Measurements from ENCODE around the gene KCTD19.

The KCTD19 gene

DNA sequence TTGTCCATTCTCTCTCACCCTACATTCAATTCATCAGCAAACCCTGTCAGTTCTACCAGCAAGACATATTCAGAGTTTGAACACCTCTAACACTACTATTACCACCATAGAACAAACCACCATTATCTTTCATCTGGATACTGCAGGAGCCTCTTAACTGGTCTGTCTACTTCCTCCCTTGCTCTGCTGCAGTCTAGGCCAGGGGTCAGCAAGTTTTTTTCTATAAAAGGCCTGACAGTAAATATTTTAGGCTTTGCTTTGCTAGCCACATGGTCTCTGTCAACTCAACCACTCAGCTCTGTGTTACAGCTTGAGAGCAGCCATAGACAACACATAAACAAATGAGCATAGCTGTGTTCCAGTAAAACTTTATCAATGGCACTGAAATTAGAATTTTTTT lies 13.8 kb downstream of the KCTD19 start:
- no peak for DNase-seq

DNA sequence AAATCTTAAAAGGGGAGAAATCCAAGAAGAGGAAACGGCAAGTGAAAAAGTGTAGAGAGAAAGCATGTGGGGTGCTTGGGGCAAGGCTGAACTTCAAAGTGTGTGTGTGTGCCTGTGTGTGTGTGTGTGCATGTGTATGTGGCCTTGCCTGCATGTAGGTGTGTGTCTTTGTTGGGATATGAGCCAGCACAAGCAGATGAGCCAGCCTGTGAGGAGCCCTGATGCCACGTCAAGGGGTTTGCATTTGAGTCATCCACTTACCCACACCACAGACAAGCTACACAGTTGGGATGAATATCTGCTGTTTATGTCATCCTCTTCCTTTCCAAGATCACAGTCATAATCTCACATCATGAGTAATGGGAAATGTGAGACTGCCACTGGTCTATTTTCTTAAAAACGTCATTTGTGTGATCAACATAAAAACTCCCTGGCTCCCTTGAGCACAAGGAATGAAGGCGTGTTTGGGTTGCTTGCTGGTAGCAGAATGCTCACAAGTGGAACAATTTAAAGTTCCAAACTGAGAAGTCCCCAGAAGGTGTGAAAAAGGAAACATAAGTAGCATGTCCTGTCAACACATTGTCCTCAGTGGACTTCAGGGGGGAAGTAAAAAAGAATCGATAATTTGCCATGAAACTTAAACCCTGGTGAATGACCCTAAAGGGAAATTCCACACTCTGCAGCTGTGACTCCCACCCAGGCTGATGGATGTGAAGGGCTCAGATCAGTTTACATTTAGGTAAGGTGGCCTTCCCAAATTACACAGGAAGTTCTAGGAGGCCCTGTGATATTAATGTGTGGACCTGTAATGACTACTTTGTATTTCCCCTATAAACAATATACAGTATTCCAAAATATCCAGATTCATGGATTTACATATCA lies 14.7 kb downstream of the KCTD19 start:
- peak; percentile 38 for DNase-seq

GRCh38 chr16:67310561-67310960 lies 16.0 kb downstream of the KCTD19 start:
- no peak for DNase-seq

- DNase-seq, result no peak
These were observed 21.1 kb downstream of the KCTD19 start for GRCh38 chr16:67305216-67306071.

- DNase-seq, result no peak
These were observed 22.5 kb downstream of the KCTD19 start for GRCh38 chr16:67304020-67304419.

- DNase-seq, result no peak
These were observed 23.6 kb downstream of the KCTD19 start for GRCh38 chr16:67302970-67303369.

DNA sequence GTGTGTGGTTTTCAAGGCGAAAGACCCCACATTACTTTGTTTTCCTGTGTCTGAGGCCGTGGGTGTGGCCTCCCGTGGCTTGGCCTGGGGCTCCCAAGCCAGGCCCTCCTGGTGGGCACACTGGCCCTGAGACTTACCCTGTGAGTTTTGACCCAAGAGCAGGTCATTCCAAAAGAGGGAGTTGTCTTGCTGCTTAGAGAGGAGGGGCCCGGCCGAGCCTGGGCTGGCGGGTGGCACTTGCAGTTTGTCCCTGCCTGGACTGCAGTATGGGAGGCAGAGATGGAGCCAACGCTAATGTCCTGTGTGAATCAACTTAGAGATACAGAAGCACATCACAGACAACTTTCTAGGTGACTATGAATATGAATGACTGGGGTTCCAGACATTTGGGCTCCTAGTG lies 24.5 kb downstream of the KCTD19 start:
- DNase-seq, result no peak

DNA sequence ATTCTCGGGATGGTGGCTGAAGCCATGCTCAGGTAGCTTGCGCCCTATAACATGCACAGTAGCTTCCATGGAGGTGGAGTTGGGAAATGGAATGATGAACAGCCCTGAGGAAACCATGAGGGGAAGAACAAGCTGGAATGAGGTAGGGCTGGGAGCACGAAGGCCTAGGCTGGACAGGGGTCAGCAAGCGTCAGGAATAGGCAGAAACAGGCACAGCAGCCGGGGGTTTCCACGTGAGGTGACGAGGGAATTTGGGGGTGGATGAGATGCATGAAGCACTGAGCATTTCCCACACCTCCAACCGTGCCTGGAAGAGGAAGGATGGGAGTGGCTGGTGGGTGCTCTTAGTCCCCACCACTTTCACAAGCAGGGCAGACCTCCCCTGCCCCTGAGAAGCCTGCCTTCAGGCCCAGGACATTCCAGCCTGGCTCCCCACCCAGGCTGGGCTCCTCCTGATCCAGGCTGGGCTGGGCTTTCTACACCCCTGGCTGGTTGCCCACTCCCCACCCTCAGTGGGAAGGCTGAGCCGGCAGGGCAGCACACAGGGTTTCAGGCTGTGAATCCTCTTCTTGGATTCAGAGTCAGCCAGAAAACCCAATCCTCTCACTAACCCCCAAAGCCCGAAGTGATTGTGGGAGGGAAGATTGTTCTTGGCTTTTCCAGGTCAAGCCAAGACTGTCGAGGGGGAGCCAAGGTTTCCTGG lies 25.3 kb downstream of the KCTD19 start:
- no peak for DNase-seq

DNA sequence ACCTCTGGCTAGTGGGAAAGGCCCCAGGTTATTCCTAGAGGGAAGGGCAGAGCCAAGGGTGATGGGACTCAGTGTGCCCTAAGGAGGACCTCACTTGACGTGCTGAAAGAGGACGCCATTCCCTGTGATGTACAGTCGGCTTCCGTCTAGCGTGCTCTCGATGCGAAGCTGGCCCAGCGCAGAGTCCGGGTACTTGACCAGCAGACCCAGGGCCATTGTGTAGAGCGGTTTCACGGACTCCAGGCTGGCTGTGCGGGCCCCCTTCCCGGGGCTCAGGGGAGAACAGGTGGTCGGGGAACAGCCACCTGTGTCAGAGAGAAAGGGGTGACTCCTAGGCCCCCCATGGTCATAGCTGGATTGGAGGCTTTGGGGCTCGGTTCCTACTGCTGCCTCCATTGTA lies 27.3 kb downstream of the KCTD19 start:
- DNase-seq, result no peak

GRCh38 chr16:67298277-67298676 lies 28.3 kb downstream of the KCTD19 start:
- DNase-seq, result no peak

DNA sequence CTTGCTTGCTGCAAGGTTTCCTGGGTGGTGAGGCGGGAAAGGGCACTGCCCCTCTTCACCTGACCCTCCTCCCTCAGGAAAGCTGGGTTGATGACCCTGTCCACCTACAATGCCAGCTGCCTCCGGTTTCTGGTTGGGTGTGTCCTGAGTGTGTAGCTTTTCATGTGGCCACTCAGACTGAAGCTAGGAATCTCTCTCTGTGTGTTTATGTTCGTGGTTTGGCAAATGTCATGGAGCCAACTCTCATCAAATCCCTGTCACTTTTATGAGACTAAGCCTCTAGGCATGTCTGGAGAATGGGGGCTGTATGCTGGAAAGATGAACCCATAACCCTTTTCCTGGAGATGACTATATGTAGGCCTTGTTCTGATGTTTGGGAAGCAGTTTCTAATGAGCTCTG lies 30.1 kb downstream of the KCTD19 start:
- DNase-seq, result no peak

DNA sequence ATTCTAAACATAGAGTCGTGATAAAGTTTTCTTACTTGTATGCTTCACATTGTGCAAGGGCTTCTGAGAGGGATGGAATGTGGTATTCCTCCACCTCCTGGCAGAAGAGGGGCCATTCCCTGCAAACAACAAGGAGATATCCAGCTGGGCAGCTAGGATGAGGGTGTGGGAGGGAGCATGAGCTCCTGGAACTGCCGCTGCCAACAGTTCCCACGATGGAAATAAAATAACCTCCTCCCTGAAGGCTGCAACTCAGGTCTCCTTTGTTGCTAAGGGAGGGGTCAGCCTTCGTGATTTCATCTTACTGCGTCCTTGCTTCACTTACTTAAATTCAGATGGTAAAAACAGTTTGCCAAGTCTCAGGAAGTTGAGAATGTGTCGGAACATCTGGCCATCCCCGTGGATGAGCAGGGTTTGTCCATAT lies 31.6 kb downstream of the KCTD19 start:
- no peak for DNase-seq

GRCh38 chr16:67294171-67294757 lies 32.3 kb downstream of the KCTD19 start:
- no peak for DNase-seq

DNA sequence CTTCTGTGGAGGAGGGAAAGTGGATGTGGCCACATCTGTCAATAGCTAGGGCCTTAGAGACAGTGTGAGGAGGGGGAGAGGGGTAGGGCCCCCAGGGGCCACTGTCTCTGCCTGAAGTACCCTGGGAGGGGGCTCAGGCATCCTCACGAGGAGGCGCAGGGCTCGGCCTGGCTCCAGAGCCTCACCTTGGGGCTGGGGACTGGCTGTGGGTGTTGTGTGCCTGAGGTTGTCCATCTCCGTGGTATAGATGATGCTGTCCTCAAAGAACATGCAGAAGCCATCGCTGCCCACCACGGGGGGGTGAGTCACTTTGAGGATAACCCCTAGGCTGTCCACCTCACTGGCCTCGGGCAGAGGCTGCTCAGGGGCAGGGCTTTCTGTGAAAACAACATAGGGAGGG lies 35.1 kb downstream of the KCTD19 start:
- DNase-seq, result no peak

GRCh38 chr16:67287960-67288359 lies 38.6 kb downstream of the KCTD19 start:
- DNase-seq, result no peak

- DNase-seq, result no peak
These were observed 39.9 kb downstream of the KCTD19 start for GRCh38 chr16:67286441-67287235.

DNA sequence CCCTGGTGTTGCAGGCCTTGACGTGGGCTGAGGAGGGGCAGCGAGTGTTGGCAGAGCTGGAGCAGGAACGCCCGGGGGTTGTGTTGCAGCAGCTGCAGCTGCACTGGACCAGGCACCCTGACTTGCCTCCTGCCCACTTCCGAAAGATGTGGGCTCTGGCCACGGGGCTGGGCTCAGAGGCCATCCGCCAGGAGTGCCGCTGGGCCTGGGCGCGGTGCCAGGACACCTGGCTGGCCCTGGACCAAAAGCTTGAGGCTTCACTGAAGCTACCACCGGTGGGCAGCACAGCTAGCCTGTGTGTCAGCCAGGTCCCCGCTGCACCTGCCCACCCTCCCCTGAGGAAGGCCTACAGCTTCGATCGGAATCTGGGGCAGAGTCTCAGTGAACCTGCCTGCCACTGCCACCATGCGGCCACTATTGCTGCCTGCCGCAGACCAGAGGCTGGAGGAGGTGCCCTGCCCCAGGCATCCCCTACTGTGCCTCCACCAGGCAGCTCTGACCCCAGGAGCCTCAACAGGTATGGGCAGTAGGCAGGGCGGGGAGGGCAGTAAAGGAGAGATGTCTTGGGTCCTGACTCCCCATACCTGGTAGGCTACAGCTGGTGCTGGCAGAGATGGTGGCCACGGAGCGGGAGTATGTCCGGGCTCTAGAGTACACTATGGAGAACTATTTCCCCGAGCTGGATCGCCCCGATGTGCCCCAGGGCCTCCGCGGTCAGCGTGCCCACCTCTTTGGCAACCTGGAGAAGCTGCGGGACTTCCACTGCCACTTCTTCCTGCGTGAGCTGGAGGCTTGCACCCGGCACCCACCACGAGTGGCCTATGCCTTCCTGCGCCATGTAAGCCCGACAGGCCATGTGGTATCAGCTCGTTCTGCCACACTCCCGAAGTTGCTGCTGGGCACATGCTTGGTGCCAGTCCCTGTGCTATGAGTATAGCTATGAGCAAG lies 41.6 kb downstream of the KCTD19 start:
- DNase-seq, result no peak

- DNase-seq, result no peak
These were observed 42.5 kb downstream of the KCTD19 start for GRCh38 chr16:67283826-67284555.

GRCh38 chr16:67283039-67283825 lies 43.3 kb downstream of the KCTD19 start:
- DNase-seq, result no peak
